B cell (primary cell): ENCODE data around the gene LDHA. TPM values are rescaled to one million over a fixed set of nuclear protein-coding genes. Genes with fewer than 3 reads are reported as not detected.

ENCODE experiments used
- ATAC-seq: fragments of 200-7000 bp; cut with Tn5 transposase; one replicate; pipeline ENCODE4 v1.10.0; 2021; ENCODE audit warnings: low read depth, mild to moderate bottlenecking, moderate number of reproducible peaks, moderate library complexity
- CTCF ChIA-PET: fragments of 350-600 bp; sonication (Branson Sonifier 250); formaldehyde crosslinking; loops from one replicate; lab custom pipeline; 2021; ENCODE audit warnings: antibody characterized with exemption, inconsistent platforms; lab: Charles Lee
- POLR2A ChIA-PET: fragments of 350-600 bp; sonication (Branson Sonifier 250); formaldehyde crosslinking; loops from one replicate; lab custom pipeline; 2021; ENCODE audit warnings: antibody characterized with exemption; lab: Charles Lee
- DNase-seq: peaks from one replicate; pipeline ENCODE4 v3.0.0; 2013
- H2AFZ ChIP-seq: 2 replicates; pipeline ENCODE4 v1.6.1; 2012; ENCODE audit warnings: mild to moderate bottlenecking, low read depth, low read length; ENCODE audit not compliant: insufficient read depth, poor library complexity, severe bottlenecking
- H3K27ac ChIP-seq, 2 donors: 1 replicate in 1 of 2; 2 replicates in 1 of 2; pipeline ENCODE4 v1.5.1; 2012 to 2013; ENCODE audit warnings: low read length in 2 of 2, mild to moderate bottlenecking in 2 of 2, moderate library complexity in 1 of 2
- H3K27me3 ChIP-seq, 4 experiments: fragments of 200-600 bp in 1 of 4; sonication (generic) in 1 of 4; replicated peaks in 1 of 4; 1 replicate in 2 of 4; 2 replicates in 2 of 4; pipeline versions ENCODE4 v1.6.1 to v1.7.0; 2013 to 2016; ENCODE audit warnings: low read length in 3 of 4, mild to moderate bottlenecking in 2 of 4, mixed read lengths in 1 of 4, moderate library complexity in 1 of 4; ENCODE audit not compliant: insufficient read depth in 4 of 4, control insufficient read depth in 3 of 4; ENCODE audit errors: control extremely low read depth in 1 of 4
- H3K36me3 ChIP-seq, 2 experiments: replicated peaks in 1 of 2; 1 replicate in 1 of 2; 2 replicates in 1 of 2; pipeline versions ENCODE4 v1.6.1 to v1.7.1; 2013; ENCODE audit warnings: low read length in 1 of 2; ENCODE audit not compliant: insufficient read depth in 2 of 2, control insufficient read depth in 1 of 2; ENCODE audit errors: control extremely low read depth in 1 of 2, extremely low read depth in 1 of 2
- H3K4me1 ChIP-seq, 2 donors: fragments of 200-600 bp in 1 of 2; sonication (generic) in 1 of 2; 1 replicate in 1 of 2; 2 replicates in 1 of 2; pipeline versions ENCODE4 v1.5.1 to v1.6.1; 2013 to 2017; ENCODE audit warnings: low read length in 2 of 2; ENCODE audit not compliant: control insufficient read depth in 2 of 2, insufficient read depth in 2 of 2
- H3K4me2 ChIP-seq: replicated peaks from 2 replicates; pipeline ENCODE3; 2012; ENCODE audit warnings: mild to moderate bottlenecking, low read depth, low read length; ENCODE audit not compliant: poor library complexity, severe bottlenecking
- H3K4me3 ChIP-seq, 5 experiments: fragments of 200-600 bp in 1 of 5; sonication (generic) in 1 of 5; 1 replicate in 3 of 5; 2 replicates in 2 of 5; pipeline versions ENCODE4 v1.5.1 to v1.7.0; 2011 to 2016; ENCODE audit warnings: low read length in 4 of 5, mild to moderate bottlenecking in 4 of 5, low read depth in 2 of 5, control low read depth in 1 of 5, moderate library complexity in 1 of 5; ENCODE audit not compliant: insufficient read depth in 1 of 5; ENCODE audit errors: control extremely low read depth in 1 of 5, extremely low read depth in 1 of 5
- H3K79me2 ChIP-seq: fragments of 200-600 bp; sonication (generic); one replicate; pipeline ENCODE4 v1.6.0; 2016; ENCODE audit warnings: low read length; ENCODE audit not compliant: control insufficient read depth, insufficient read depth
- H3K9ac ChIP-seq: fragments of 200-600 bp; sonication (generic); 2 replicates; pipeline ENCODE4 v1.6.1; 2017; ENCODE audit warnings: mild to moderate bottlenecking, low read length, moderate library complexity
- H3K9me3 ChIP-seq, 3 donors: one replicate each; pipeline versions ENCODE4 v1.6.1 to v1.7.1; 2013; ENCODE audit warnings: low read length in 2 of 3; ENCODE audit not compliant: control insufficient read depth in 2 of 3, insufficient read depth in 1 of 3; ENCODE audit errors: control extremely low read depth in 1 of 3
- H4K20me1 ChIP-seq: 2 replicates; pipeline ENCODE4 v1.6.0; 2012; ENCODE audit warnings: mild to moderate bottlenecking, low read length; ENCODE audit not compliant: insufficient read depth, control insufficient read depth, poor library complexity, severe bottlenecking
- H3K27ac Mint-ChIP-seq: one replicate; pipeline ENCODE4 v1.8.0; 2021; ENCODE audit warnings: mixed read lengths
- H3K27me3 Mint-ChIP-seq: one replicate; pipeline ENCODE4 v1.8.0; 2021; ENCODE audit warnings: mixed read lengths
- H3K4me1 Mint-ChIP-seq: one replicate; pipeline ENCODE4 v1.8.0; 2021; ENCODE audit warnings: mixed read lengths
- H3K4me3 Mint-ChIP-seq: one replicate; pipeline ENCODE4 v1.8.0; 2021; ENCODE audit warnings: mixed read lengths
- H3K9me3 Mint-ChIP-seq: one replicate; pipeline ENCODE4 v1.8.0; 2022; ENCODE audit warnings: mixed read lengths; ENCODE audit not compliant: insufficient read depth
- CTCF ChIP-seq: fragments of 200-600 bp; IDR thresholded peaks from one replicate; pipeline ENCODE4 v1.8.0; 2022; ENCODE audit warnings: antibody characterized with exemption, mild to moderate bottlenecking
- EZH2 ChIP-seq: IDR thresholded peaks from 2 replicates; pipeline ENCODE4 v1.6.1; 2012; ENCODE audit warnings: borderline replicate concordance, low read depth, mild to moderate bottlenecking, moderate library complexity, low read length; ENCODE audit not compliant: insufficient read depth, poor library complexity, severe bottlenecking
- WGBS: methylation state at CpG from one replicate; pipeline ENCODE4 v1.1.5; 2013; ENCODE audit warnings: missing lambda C conversion rate; ENCODE audit not compliant: insufficient coverage; 5-methylcytosine and 5-hydroxymethylcytosine counted together
- intact Hi-C: fragments of 100-400 bp; cut with micrococcal nuclease; formaldehyde crosslinking; loops from one replicate; pipeline ENCODE4 v1.10.0; 2022
- polyA plus RNA-seq: library from polyadenylated mRNA; depleted of rRNA; stranded (reverse); fragments of >200 nt; gene quantifications from 2 replicates; pipeline ENCODE4 v1.2.3, GENCODE V29; 2012
- total RNA-seq, 2 donors: library from RNA; stranded (reverse); fragments of 120-200 nt in 1 of 2; gene quantifications; 1 replicate in 1 of 2; 2 replicates in 1 of 2; pipeline versions ENCODE4 v1.2.3 to v1.2.4, GENCODE V29; 2013 to 2022

LDHA gene
- total and polyA plus RNA-seq, 2 donors (not counting 1 experiment from before 2014, with no cell fraction given) = 91.2 to 113 TPM

- Histone ChIP-seq H3K4me1 (no peaks in the 10 kb centered on the region), H3K9me3 (no peaks in the 10 kb centered on the region), H3K79me2 (no peaks in the 10 kb centered on the region), H4K20me1 (no peaks in the 10 kb centered on the region), H3K4me2 (no peak overlapping the region), H3K36me3 (peaks cover 10 to 52% of the 10 kb centered on the region in 2 experiments), H3K9ac (no peak overlapping the region), H2AFZ (no peak overlapping the region), H3K27ac (no peak overlapping the region), H3K4me3 (no peak overlapping the region), H3K27me3 (no peaks in the 10 kb centered on the region)
- H3K4me1 Mint-ChIP-seq = no peaks in the 10 kb centered on the region
- ATAC-seq = no peak
- intact Hi-C loops = no loop called here
- no peak for DNase-seq
- ChIA-PET CTCF (interaction anchor here (1.5 kb wide), 1 partner anchor 122 kb away, joined by 5 read pairs; no protein-coding TSS in a partner anchor), POLR2A (no interaction called here)
- no peaks in the 10 kb centered on the region for H3K27me3 Mint-ChIP-seq
- 20% methylated on average over 4 of the region's 4 CpGs for WGBS
- H3K4me3 Mint-ChIP-seq = no peak overlapping the region
- TF ChIP-seq EZH2 (no peak), CTCF (no peak)
- no peak overlapping the region for H3K27ac Mint-ChIP-seq
- no peaks in the 10 kb centered on the region for H3K9me3 Mint-ChIP-seq
Measured at GRCh38 chr11:18366286-18366685, 28.1 kb upstream of the LDHA start.

- Mint-ChIP-seq H3K4me3 (no peak overlapping the region), H3K4me1 (no peaks in the 10 kb centered on the region), H3K9me3 (no peaks in the 10 kb centered on the region), H3K27ac (no peak overlapping the region), H3K27me3 (no peaks in the 10 kb centered on the region)
- Histone ChIP-seq H3K9ac (no peak overlapping the region), H3K9me3 (no peaks in the 10 kb centered on the region), H3K79me2 (no peaks in the 10 kb centered on the region), H3K4me3 (no peak overlapping the region), H3K4me2 (no peak overlapping the region), H4K20me1 (no peaks in the 10 kb centered on the region), H2AFZ (no peak overlapping the region), H3K4me1 (no peaks in the 10 kb centered on the region), H3K27me3 (no peaks in the 10 kb centered on the region), H3K36me3 (peaks cover 3 to 41% of the 10 kb centered on the region in 2 experiments), H3K27ac (no peak overlapping the region)
- no peak for DNase-seq
- ChIA-PET CTCF (no interaction called here), POLR2A (no interaction called here)
- no peak for TF ChIP-seq EZH2
- TF ChIP-seq CTCF = no peak
- no peak for ATAC-seq
- no CpG with 5 or more reads among the region's 3 CpGs for WGBS
- intact Hi-C loops = no loop called here
Measured at GRCh38 chr11:18367431-18367830, 26.9 kb upstream of the LDHA start.
